H1 (cell line): ENCODE measurements around the gene CFAP74. TPM values are rescaled to one million over a fixed set of nuclear protein-coding genes. Genes with fewer than 3 reads are reported as not detected.

Experiments used
- CTCF ChIA-PET: fragments of 300-600 bp; sonication (Branson Sonifier 250); formaldehyde crosslinking; loops from one replicate; lab custom pipeline; 2021; ENCODE audit not compliant: partially characterized antibody; lab: Charles Lee
- POLR2A ChIA-PET: fragments of 300-600 bp; sonication (Branson Sonifier 250); formaldehyde crosslinking; loops from one replicate; lab custom pipeline; 2021; ENCODE audit warnings: inconsistent platforms; ENCODE audit not compliant: partially characterized antibody; lab: Charles Lee
- DNase-seq, 2 experiments: peaks; one replicate each; pipeline versions ENCODE4 v3.0.0 to v3.0.0-alpha.2; 2010 to 2022; ENCODE audit warnings: low spot score in 2 of 2, low read depth in 1 of 2, mixed read lengths in 1 of 2
- FAIRE-seq: peaks from 2 replicates; lab custom pipeline; 2011; peaks lifted over from hg19 to GRCh38; lab: Jason Lieb, UNC
- H2AFZ ChIP-seq: 2 replicates; pipeline ENCODE4 v1.8.1; 2012; ENCODE audit warnings: low read length, inconsistent platforms
- H2AK5ac ChIP-seq: 2 replicates; pipeline ENCODE4 v1.6.1; 2013; ENCODE audit warnings: low read depth, low read length
- H2BK120ac ChIP-seq: replicated peaks from 2 replicates; pipeline ENCODE3; 2013; ENCODE audit warnings: low read depth, low read length, inconsistent platforms
- H2BK12ac ChIP-seq: 2 replicates; pipeline ENCODE4 v1.6.1; 2013; ENCODE audit warnings: low read depth, low read length
- H2BK15ac ChIP-seq: 2 replicates; pipeline ENCODE4 v1.6.1; 2013; ENCODE audit warnings: low read length
- H2BK20ac ChIP-seq: 2 replicates; pipeline ENCODE4 v1.6.1; 2013; ENCODE audit warnings: low read length
- H2BK5ac ChIP-seq: 2 replicates; pipeline ENCODE4 v1.6.1; 2013; ENCODE audit warnings: low read depth, low read length
- H3K14ac ChIP-seq: 2 replicates; pipeline ENCODE4 v1.6.1; 2013; ENCODE audit warnings: inconsistent platforms; ENCODE audit not compliant: insufficient read length
- H3K18ac ChIP-seq: 2 replicates; pipeline ENCODE4 v1.6.1; 2013; ENCODE audit warnings: low read length; ENCODE audit errors: extremely low read depth
- H3K23ac ChIP-seq: 2 replicates; pipeline ENCODE4 v1.6.1; 2013; ENCODE audit warnings: inconsistent platforms; ENCODE audit not compliant: insufficient read length
- H3K23me2 ChIP-seq: 2 replicates; pipeline ENCODE4 v1.6.1; 2013; ENCODE audit warnings: low read depth, low read length
- H3K27ac ChIP-seq: 2 replicates; pipeline ENCODE4 v1.6.1; 2011; ENCODE audit warnings: low read depth, low read length, inconsistent platforms
- H3K27me3 ChIP-seq, 4 experiments: replicated peaks in 1 of 4; 1 replicate in 1 of 4; 2 replicates in 3 of 4; pipeline versions ENCODE4 v1.6.1 to v1.8.1; 2011 to 2013; ENCODE audit warnings: low read length in 3 of 4, mild to moderate bottlenecking in 3 of 4, inconsistent platforms in 2 of 4, mixed read lengths in 2 of 4, moderate library complexity in 1 of 4; ENCODE audit not compliant: control insufficient read depth in 3 of 4, insufficient read depth in 3 of 4; ENCODE audit errors: extremely low read depth in 1 of 4
- H3K36me3 ChIP-seq, 4 experiments: 2 replicates each; pipeline versions ENCODE4 v1.6.1 to v1.8.1; 2011 to 2013; ENCODE audit warnings: mild to moderate bottlenecking in 4 of 4, low read length in 3 of 4, moderate library complexity in 2 of 4, control low read depth in 1 of 4, inconsistent platforms in 1 of 4; ENCODE audit not compliant: insufficient read depth in 4 of 4, control insufficient read depth in 2 of 4
- H3K4ac ChIP-seq: replicated peaks from 2 replicates; pipeline ENCODE3; 2013; ENCODE audit warnings: low read length, low read depth, mixed read lengths, inconsistent platforms; ENCODE audit not compliant: insufficient read length
- H3K4me1 ChIP-seq, 4 experiments: replicated peaks in 1 of 4; 1 replicate in 1 of 4; 2 replicates in 3 of 4; pipeline versions ENCODE4 v1.6.1 to v1.8.1; 2011 to 2013; ENCODE audit warnings: low read length in 3 of 4, inconsistent platforms in 2 of 4, mixed read lengths in 1 of 4; ENCODE audit not compliant: insufficient read depth in 4 of 4, control insufficient read depth in 3 of 4
- H3K4me2 ChIP-seq, 2 experiments: 2 replicates each; pipeline versions ENCODE4 v1.6.1 to v1.8.1; 2011 to 2013; ENCODE audit warnings: low read depth in 2 of 2, low read length in 2 of 2, control low read depth in 1 of 2, inconsistent platforms in 1 of 2, mild to moderate bottlenecking in 1 of 2; ENCODE audit not compliant: insufficient read depth in 1 of 2
- H3K4me3 ChIP-seq, 4 experiments: fragments of 200-600, 300-600 bp in 1 of 4; sonication (generic), shearing (Covaris generic), sonication (Bioruptor Twin) in 1 of 4; 2 replicates each; pipeline versions ENCODE4 v1.5.1 to v1.8.1; 2011 to 2016; ENCODE audit warnings: low read length in 4 of 4, low read depth in 3 of 4, control low read depth in 2 of 4, inconsistent platforms in 2 of 4, mild to moderate bottlenecking in 2 of 4, mixed read lengths in 1 of 4, moderate library complexity in 1 of 4; ENCODE audit not compliant: insufficient read depth in 2 of 4; ENCODE audit errors: extremely low read depth in 1 of 4
- H3K56ac ChIP-seq: replicated peaks from 2 replicates; pipeline ENCODE3; 2013; ENCODE audit warnings: low read depth, mild to moderate bottlenecking, mixed read lengths, low read length, inconsistent platforms; ENCODE audit not compliant: insufficient read length
- H3K79me1 ChIP-seq: 2 replicates; pipeline ENCODE4 v1.6.1; 2013; ENCODE audit warnings: low read depth, low read length, control low read depth
- H3K79me2 ChIP-seq, 2 experiments: 2 replicates each; pipeline versions ENCODE4 v1.6.1 to v1.8.1; 2012 to 2013; ENCODE audit warnings: low read length in 2 of 2, mild to moderate bottlenecking in 2 of 2, inconsistent platforms in 1 of 2; ENCODE audit not compliant: insufficient read depth in 2 of 2, control insufficient read depth in 1 of 2
- H3K9ac ChIP-seq, 4 experiments: replicated peaks in 1 of 4; 1 replicate in 1 of 4; 2 replicates in 3 of 4; pipeline versions ENCODE4 v1.6.1 to v1.8.1; 2011 to 2013; ENCODE audit warnings: low read depth in 3 of 4, low read length in 3 of 4, control low read depth in 2 of 4, mild to moderate bottlenecking in 2 of 4, moderate library complexity in 2 of 4, inconsistent platforms in 1 of 4; ENCODE audit errors: extremely low read depth in 1 of 4
- H3K9me3 ChIP-seq, 2 experiments: 2 replicates each; pipeline versions ENCODE4 v1.6.1 to v1.8.1; 2012 to 2013; ENCODE audit warnings: mild to moderate bottlenecking in 2 of 2, moderate library complexity in 2 of 2, control low read depth in 1 of 2, inconsistent platforms in 1 of 2, low read depth in 1 of 2, low read length in 1 of 2, mixed read lengths in 1 of 2; ENCODE audit not compliant: insufficient read depth in 2 of 2
- H4K20me1 ChIP-seq, 2 experiments: replicated peaks in 1 of 2; 2 replicates each; pipeline versions ENCODE3 to v1.8.1; 2011 to 2013; ENCODE audit warnings: inconsistent platforms in 2 of 2, low read length in 2 of 2, mild to moderate bottlenecking in 1 of 2; ENCODE audit not compliant: insufficient read depth in 2 of 2, control insufficient read depth in 1 of 2
- H4K5ac ChIP-seq: 2 replicates; pipeline ENCODE4 v1.6.1; 2013; ENCODE audit warnings: low read length, low read depth, mixed read lengths, inconsistent platforms; ENCODE audit not compliant: insufficient read length
- H4K8ac ChIP-seq: 2 replicates; pipeline ENCODE4 v1.8.0; 2013; ENCODE audit warnings: mild to moderate bottlenecking, moderate library complexity, low read length, inconsistent platforms; ENCODE audit not compliant: insufficient read depth; ENCODE audit errors: extremely low read depth
- H4K91ac ChIP-seq: replicated peaks from 2 replicates; pipeline ENCODE3; 2013; ENCODE audit warnings: low read length, mixed read lengths, inconsistent platforms; ENCODE audit not compliant: insufficient read length
- BCL11A ChIP-seq, 2 experiments: IDR thresholded peaks; one replicate each; pipeline ENCODE4 v1.6.1; 2011; ENCODE audit warnings: low read depth in 2 of 2, low read length in 2 of 2, mild to moderate bottlenecking in 2 of 2
- CREB1 ChIP-seq: IDR thresholded peaks from 2 replicates; pipeline ENCODE4 v1.6.1; 2012; ENCODE audit warnings: inconsistent platforms
- KDM5A ChIP-seq: fragments of 200-600 bp; IDR thresholded peaks from 2 replicates; pipeline ENCODE4 v1.7.1; 2012; ENCODE audit warnings: mild to moderate bottlenecking, low read length, inconsistent platforms, mixed read lengths
- POLR2AphosphoS5 ChIP-seq: IDR thresholded peaks from 2 replicates; pipeline ENCODE4 v1.6.1; 2011; ENCODE audit warnings: low read depth, low read length
- SRF ChIP-seq: IDR thresholded peaks from 2 replicates; pipeline ENCODE4 v1.6.1; 2011; ENCODE audit warnings: mild to moderate bottlenecking, low read depth, low read length, moderate library complexity
- TAF1 ChIP-seq: IDR thresholded peaks from 2 replicates; pipeline ENCODE4 v1.6.1; 2011; ENCODE audit warnings: mild to moderate bottlenecking, low read depth, low read length
- WGBS, 2 experiments: shearing (Covaris generic) in 1 of 2; methylation state at CpG; one replicate each; pipeline versions ENCODE4 v1.1.6 to v1.1.7; 2013 to 2015; ENCODE audit warnings: low lambda C conversion rate in 2 of 2, mixed read lengths in 2 of 2, inconsistent platforms in 1 of 2, low coverage in 1 of 2, missing lambda C conversion rate in 1 of 2; ENCODE audit not compliant: insufficient replicate concordance in 2 of 2, insufficient coverage in 1 of 2, insufficient read length in 1 of 2; ENCODE audit errors: extremely low coverage in 1 of 2, missing lambda C conversion rate in 1 of 2; 5-methylcytosine and 5-hydroxymethylcytosine counted together
- polyA plus RNA-seq, 7 experiments: library from polyadenylated mRNA; depleted of rRNA in 3 of 7; stranded (reverse) in 5 of 7; unstranded in 2 of 7; fragments of >200 nt in 5 of 7; fragments of 200-250 nt in 2 of 7; gene quantifications; 1 replicate in 5 of 7; 2 replicates in 1 of 7; 4 replicates in 1 of 7; pipeline versions ENCODE4 v1.2.1 to v1.2.3, GENCODE V29; 2011 to 2013; ENCODE audit warnings: missing spikeins in 2 of 7, mixed read lengths in 2 of 7
- total RNA-seq: library from RNA; stranded (reverse); fragmentation: NEBNext Ultra II Directional; extraction: Animal tissue kit (Norgen Biotek cat#: 25700); gene quantifications from 2 replicates; pipeline ENCODE4 v1.2.1, GENCODE V29; 2021

The CFAP74 gene
- total and polyA plus RNA-seq, 2 of the 8 experiments (the other 6 are each of a cell fraction or from before 2014, with no cell fraction given): 0.09 to 0.20 TPM

GRCh38 chr1:1941868-1942752 is 61.5 kb downstream of the CFAP74 start:
- H4K91ac ChIP-seq: no peak overlapping the region
- H3K4me2 ChIP-seq: no peak overlapping the region
- H2AFZ ChIP-seq: no peak overlapping the region
- peaks cover 0 to 4% of the 10 kb centered on the region in 2 experiments; a peak in 1 of 4 replicates for H3K9me3 ChIP-seq
- no peak overlapping the region for H3K23ac ChIP-seq
- 91% methylated on average over 36 of the region's 39 CpGs; no CpG with 5 or more reads in 1 of the 2 experiments for whole genome bisulfite sequencing, 2 experiments
- no peak overlapping the region for H2BK20ac ChIP-seq
- H3K4me1 ChIP-seq: peaks cover 0 to 2% (median 0%) of the 10 kb centered on the region in 4 experiments; a peak in 2 of 7 replicates
- CTCF ChIA-PET: interaction anchor here (1.3 to 9.3 kb wide), 11 partner anchors 10 to 101 kb away, joined by 3 to 145 read pairs (median 11); no protein-coding TSS in a partner anchor
- H3K79me1 ChIP-seq: no peaks in the 10 kb centered on the region
- no peak overlapping the region for H4K5ac ChIP-seq
- POLR2A ChIA-PET: interaction anchor here (0.5 to 1.6 kb wide), 3 partner anchors 12 to 107 kb away, joined by 3 to 4 read pairs (median 3); no protein-coding TSS in a partner anchor
- no peaks in the 10 kb centered on the region for H3K27me3 ChIP-seq
- H3K79me2 ChIP-seq: no peaks in the 10 kb centered on the region
- DNase-seq (no peak), FAIRE-seq (no peak)
- H3K4ac ChIP-seq: no peak overlapping the region
- no peak overlapping the region for H3K9ac ChIP-seq
- no peak overlapping the region for H2BK15ac ChIP-seq
- peaks cover 0 to 2% of the 10 kb centered on the region in 2 experiments for H4K20me1 ChIP-seq
- no peak overlapping the region for H3K56ac ChIP-seq
- no peaks in the 10 kb centered on the region for H3K36me3 ChIP-seq
- no peak overlapping the region for H3K14ac ChIP-seq
- H2AK5ac ChIP-seq: 0 out of 2 replicates have a peak overlapping the region, but pooled peaks have one; percentile 11
- no peak overlapping the region for H2BK12ac ChIP-seq
- H4K8ac ChIP-seq: peak overlapping the region; percentile 89; the same call in 1 of the 2 replicates
- H3K23me2 ChIP-seq: peaks cover 6% of the 10 kb centered on the region; the same call in 1 of the 2 replicates
- no peak overlapping the region for H3K4me3 ChIP-seq
- H3K27ac ChIP-seq: no peak overlapping the region
- no peak overlapping the region for H2BK120ac ChIP-seq
- TF ChIP-seq CREB1: no peak
- no peak for TF ChIP-seq TAF1
- TF ChIP-seq KDM5A: no peak
- TF ChIP-seq BCL11A (IDR thresholded peaks at IDR 0.05; ENCODE audit: low read depth in 2 of 2, low read length in 2 of 2): no peak
- no peak for TF ChIP-seq POLR2AphosphoS5
- TF ChIP-seq SRF: no peak
- H2BK5ac ChIP-seq: no peak overlapping the region
- H3K18ac ChIP-seq: no peak overlapping the region
